H1 (cell line): ENCODE results near the gene ATXN2. TPM values are rescaled to one million over a fixed set of nuclear protein-coding genes. Genes with fewer than 3 reads are reported as not detected.

Source experiments
- CTCF ChIA-PET: fragments of 300-600 bp; sonication (Branson Sonifier 250); formaldehyde crosslinking; loops from one replicate; lab custom pipeline; 2021; ENCODE audit not compliant: partially characterized antibody; lab: Charles Lee
- POLR2A ChIA-PET: fragments of 300-600 bp; sonication (Branson Sonifier 250); formaldehyde crosslinking; loops from one replicate; lab custom pipeline; 2021; ENCODE audit warnings: inconsistent platforms; ENCODE audit not compliant: partially characterized antibody; lab: Charles Lee
- DNase-seq, 2 experiments: peaks; one replicate each; pipeline versions ENCODE4 v3.0.0 to v3.0.0-alpha.2; 2010 to 2022; ENCODE audit warnings: low spot score in 2 of 2, low read depth in 1 of 2, mixed read lengths in 1 of 2
- FAIRE-seq: peaks from 2 replicates; lab custom pipeline; 2011; peaks lifted over from hg19 to GRCh38; lab: Jason Lieb, UNC
- H2AFZ ChIP-seq: 2 replicates; pipeline ENCODE4 v1.8.1; 2012; ENCODE audit warnings: low read length, inconsistent platforms
- H2AK5ac ChIP-seq: 2 replicates; pipeline ENCODE4 v1.6.1; 2013; ENCODE audit warnings: low read depth, low read length
- H2BK120ac ChIP-seq: replicated peaks from 2 replicates; pipeline ENCODE3; 2013; ENCODE audit warnings: low read depth, low read length, inconsistent platforms
- H2BK12ac ChIP-seq: 2 replicates; pipeline ENCODE4 v1.6.1; 2013; ENCODE audit warnings: low read depth, low read length
- H2BK15ac ChIP-seq: 2 replicates; pipeline ENCODE4 v1.6.1; 2013; ENCODE audit warnings: low read length
- H2BK20ac ChIP-seq: 2 replicates; pipeline ENCODE4 v1.6.1; 2013; ENCODE audit warnings: low read length
- H2BK5ac ChIP-seq: 2 replicates; pipeline ENCODE4 v1.6.1; 2013; ENCODE audit warnings: low read depth, low read length
- H3K14ac ChIP-seq: 2 replicates; pipeline ENCODE4 v1.6.1; 2013; ENCODE audit warnings: inconsistent platforms; ENCODE audit not compliant: insufficient read length
- H3K18ac ChIP-seq: 2 replicates; pipeline ENCODE4 v1.6.1; 2013; ENCODE audit warnings: low read length; ENCODE audit errors: extremely low read depth
- H3K23ac ChIP-seq: 2 replicates; pipeline ENCODE4 v1.6.1; 2013; ENCODE audit warnings: inconsistent platforms; ENCODE audit not compliant: insufficient read length
- H3K23me2 ChIP-seq: 2 replicates; pipeline ENCODE4 v1.6.1; 2013; ENCODE audit warnings: low read depth, low read length
- H3K27ac ChIP-seq: 2 replicates; pipeline ENCODE4 v1.6.1; 2011; ENCODE audit warnings: low read depth, low read length, inconsistent platforms
- H3K27me3 ChIP-seq, 4 experiments: replicated peaks in 1 of 4; 1 replicate in 1 of 4; 2 replicates in 3 of 4; pipeline versions ENCODE4 v1.6.1 to v1.8.1; 2011 to 2013; ENCODE audit warnings: low read length in 3 of 4, mild to moderate bottlenecking in 3 of 4, inconsistent platforms in 2 of 4, mixed read lengths in 2 of 4, moderate library complexity in 1 of 4; ENCODE audit not compliant: control insufficient read depth in 3 of 4, insufficient read depth in 3 of 4; ENCODE audit errors: extremely low read depth in 1 of 4
- H3K36me3 ChIP-seq, 4 experiments: 2 replicates each; pipeline versions ENCODE4 v1.6.1 to v1.8.1; 2011 to 2013; ENCODE audit warnings: mild to moderate bottlenecking in 4 of 4, low read length in 3 of 4, moderate library complexity in 2 of 4, control low read depth in 1 of 4, inconsistent platforms in 1 of 4; ENCODE audit not compliant: insufficient read depth in 4 of 4, control insufficient read depth in 2 of 4
- H3K4ac ChIP-seq: replicated peaks from 2 replicates; pipeline ENCODE3; 2013; ENCODE audit warnings: low read length, low read depth, mixed read lengths, inconsistent platforms; ENCODE audit not compliant: insufficient read length
- H3K4me1 ChIP-seq, 4 experiments: replicated peaks in 1 of 4; 1 replicate in 1 of 4; 2 replicates in 3 of 4; pipeline versions ENCODE4 v1.6.1 to v1.8.1; 2011 to 2013; ENCODE audit warnings: low read length in 3 of 4, inconsistent platforms in 2 of 4, mixed read lengths in 1 of 4; ENCODE audit not compliant: insufficient read depth in 4 of 4, control insufficient read depth in 3 of 4
- H3K4me2 ChIP-seq, 2 experiments: 2 replicates each; pipeline versions ENCODE4 v1.6.1 to v1.8.1; 2011 to 2013; ENCODE audit warnings: low read depth in 2 of 2, low read length in 2 of 2, control low read depth in 1 of 2, inconsistent platforms in 1 of 2, mild to moderate bottlenecking in 1 of 2; ENCODE audit not compliant: insufficient read depth in 1 of 2
- H3K4me3 ChIP-seq, 4 experiments: fragments of 200-600, 300-600 bp in 1 of 4; sonication (generic), shearing (Covaris generic), sonication (Bioruptor Twin) in 1 of 4; 2 replicates each; pipeline versions ENCODE4 v1.5.1 to v1.8.1; 2011 to 2016; ENCODE audit warnings: low read length in 4 of 4, low read depth in 3 of 4, control low read depth in 2 of 4, inconsistent platforms in 2 of 4, mild to moderate bottlenecking in 2 of 4, mixed read lengths in 1 of 4, moderate library complexity in 1 of 4; ENCODE audit not compliant: insufficient read depth in 2 of 4; ENCODE audit errors: extremely low read depth in 1 of 4
- H3K56ac ChIP-seq: replicated peaks from 2 replicates; pipeline ENCODE3; 2013; ENCODE audit warnings: low read depth, mild to moderate bottlenecking, mixed read lengths, low read length, inconsistent platforms; ENCODE audit not compliant: insufficient read length
- H3K79me1 ChIP-seq: 2 replicates; pipeline ENCODE4 v1.6.1; 2013; ENCODE audit warnings: low read depth, low read length, control low read depth
- H3K79me2 ChIP-seq, 2 experiments: 2 replicates each; pipeline versions ENCODE4 v1.6.1 to v1.8.1; 2012 to 2013; ENCODE audit warnings: low read length in 2 of 2, mild to moderate bottlenecking in 2 of 2, inconsistent platforms in 1 of 2; ENCODE audit not compliant: insufficient read depth in 2 of 2, control insufficient read depth in 1 of 2
- H3K9ac ChIP-seq, 4 experiments: replicated peaks in 1 of 4; 1 replicate in 1 of 4; 2 replicates in 3 of 4; pipeline versions ENCODE4 v1.6.1 to v1.8.1; 2011 to 2013; ENCODE audit warnings: low read depth in 3 of 4, low read length in 3 of 4, control low read depth in 2 of 4, mild to moderate bottlenecking in 2 of 4, moderate library complexity in 2 of 4, inconsistent platforms in 1 of 4; ENCODE audit errors: extremely low read depth in 1 of 4
- H3K9me3 ChIP-seq, 2 experiments: 2 replicates each; pipeline versions ENCODE4 v1.6.1 to v1.8.1; 2012 to 2013; ENCODE audit warnings: mild to moderate bottlenecking in 2 of 2, moderate library complexity in 2 of 2, control low read depth in 1 of 2, inconsistent platforms in 1 of 2, low read depth in 1 of 2, low read length in 1 of 2, mixed read lengths in 1 of 2; ENCODE audit not compliant: insufficient read depth in 2 of 2
- H4K20me1 ChIP-seq, 2 experiments: replicated peaks in 1 of 2; 2 replicates each; pipeline versions ENCODE3 to v1.8.1; 2011 to 2013; ENCODE audit warnings: inconsistent platforms in 2 of 2, low read length in 2 of 2, mild to moderate bottlenecking in 1 of 2; ENCODE audit not compliant: insufficient read depth in 2 of 2, control insufficient read depth in 1 of 2
- H4K5ac ChIP-seq: 2 replicates; pipeline ENCODE4 v1.6.1; 2013; ENCODE audit warnings: low read length, low read depth, mixed read lengths, inconsistent platforms; ENCODE audit not compliant: insufficient read length
- H4K8ac ChIP-seq: 2 replicates; pipeline ENCODE4 v1.8.0; 2013; ENCODE audit warnings: mild to moderate bottlenecking, moderate library complexity, low read length, inconsistent platforms; ENCODE audit not compliant: insufficient read depth; ENCODE audit errors: extremely low read depth
- H4K91ac ChIP-seq: replicated peaks from 2 replicates; pipeline ENCODE3; 2013; ENCODE audit warnings: low read length, mixed read lengths, inconsistent platforms; ENCODE audit not compliant: insufficient read length
- BRCA1 ChIP-seq: IDR thresholded peaks from 2 replicates; pipeline ENCODE4 v1.6.1; 2012; ENCODE audit warnings: low read depth, low read length, improper control_type of control experiment
- CBX5 ChIP-seq: fragments of 300-800, 300-1000 bp; sonication (generic); IDR thresholded peaks from 2 replicates; pipeline ENCODE4 v1.7.1; 2016; ENCODE audit warnings: antibody characterized with exemption, low read length, low read depth
- CEBPB ChIP-seq: IDR thresholded peaks from 2 replicates; pipeline ENCODE4 v1.6.1; 2012; ENCODE audit warnings: low read depth, low read length
- CHD2 ChIP-seq: IDR thresholded peaks from 2 replicates; pipeline ENCODE4 v1.6.1; 2012; ENCODE audit warnings: low read length, improper control_type of control experiment
- KDM4A ChIP-seq: IDR thresholded peaks from one replicate; pipeline ENCODE4 v1.7.1; 2012; ENCODE audit warnings: low read depth, mild to moderate bottlenecking, moderate library complexity, low read length, inconsistent platforms; ENCODE audit not compliant: severe bottlenecking
- SUZ12 ChIP-seq: fragments of 200-600 bp; sonication (generic); IDR thresholded peaks from 2 replicates; pipeline ENCODE4 v1.6.1; 2012; ENCODE audit warnings: mild to moderate bottlenecking, inconsistent platforms, low read length, moderate library complexity, mixed read lengths
- YY1 ChIP-seq: IDR thresholded peaks from 2 replicates; pipeline ENCODE4 v1.6.1; 2011; ENCODE audit warnings: low read depth, mild to moderate bottlenecking, low read length
- ZNF274 ChIP-seq: IDR thresholded peaks from 2 replicates; pipeline ENCODE4 v1.7.0; 2012; ENCODE audit warnings: low read length, borderline replicate concordance; ENCODE audit errors: extremely low read depth
- WGBS, 2 experiments: shearing (Covaris generic) in 1 of 2; methylation state at CpG; one replicate each; pipeline versions ENCODE4 v1.1.6 to v1.1.7; 2013 to 2015; ENCODE audit warnings: low lambda C conversion rate in 2 of 2, mixed read lengths in 2 of 2, inconsistent platforms in 1 of 2, low coverage in 1 of 2, missing lambda C conversion rate in 1 of 2; ENCODE audit not compliant: insufficient replicate concordance in 2 of 2, insufficient coverage in 1 of 2, insufficient read length in 1 of 2; ENCODE audit errors: extremely low coverage in 1 of 2, missing lambda C conversion rate in 1 of 2; 5-methylcytosine and 5-hydroxymethylcytosine counted together
- polyA plus RNA-seq, 7 experiments: library from polyadenylated mRNA; depleted of rRNA in 3 of 7; stranded (reverse) in 5 of 7; unstranded in 2 of 7; fragments of >200 nt in 5 of 7; fragments of 200-250 nt in 2 of 7; gene quantifications; 1 replicate in 5 of 7; 2 replicates in 1 of 7; 4 replicates in 1 of 7; pipeline versions ENCODE4 v1.2.1 to v1.2.3, GENCODE V29; 2011 to 2013; ENCODE audit warnings: missing spikeins in 2 of 7, mixed read lengths in 2 of 7
- total RNA-seq: library from RNA; stranded (reverse); fragmentation: NEBNext Ultra II Directional; extraction: Animal tissue kit (Norgen Biotek cat#: 25700); gene quantifications from 2 replicates; pipeline ENCODE4 v1.2.1, GENCODE V29; 2021

ATXN2 gene
- total and polyA plus RNA-seq, 2 of the 8 experiments (the other 6 are each of a cell fraction or from before 2014, with no cell fraction given): 46.6 to 80.7 TPM

- H2BK20ac ChIP-seq: peak overlapping the region; percentile 73; the same call in 1 of the 2 replicates
- no peak overlapping the region for H3K27ac ChIP-seq
- peak overlapping the region; percentile 4 to 29; a peak in 1 of 4 replicates for H3K4me2 ChIP-seq
- DNase-seq (no peak), FAIRE-seq (no peak)
- H4K8ac ChIP-seq: no peak overlapping the region
- peaks cover 20 to 29% of the 10 kb centered on the region in 2 experiments for H4K20me1 ChIP-seq
- no peaks in the 10 kb centered on the region for H3K9me3 ChIP-seq
- H3K18ac ChIP-seq: no peak overlapping the region; the same call in 1 of the 2 replicates
- no peak overlapping the region for H3K4me3 ChIP-seq
- peaks cover 23 to 85% of the 10 kb centered on the region in 2 experiments for H3K79me2 ChIP-seq
- no peak overlapping the region for H3K4ac ChIP-seq
- peaks cover 14% of the 10 kb centered on the region; the same call in 1 of the 2 replicates for H3K79me1 ChIP-seq
- peaks cover 0 to 8% (median 1%) of the 10 kb centered on the region in 4 experiments; a peak in 2 of 8 replicates for H3K36me3 ChIP-seq
- CTCF ChIA-PET: interaction anchor here (0.5 to 22.8 kb wide), 9 partner anchors 9 to 139 kb away, joined by 3 to 838 read pairs (median 9); no protein-coding TSS in a partner anchor
- no peaks in the 10 kb centered on the region for H3K23me2 ChIP-seq
- H4K91ac ChIP-seq: peak overlapping the region; percentile 36
- no peak overlapping the region for H3K23ac ChIP-seq
- POLR2A ChIA-PET: interaction anchor here (1.6 to 4.3 kb wide), 6 partner anchors 10 to 183 kb away, joined by 3 to 29 read pairs (median 16); no protein-coding TSS in a partner anchor
- no peak for TF ChIP-seq CEBPB
- TF ChIP-seq SUZ12: no peak
- no peak for TF ChIP-seq ZNF274
- TF ChIP-seq YY1: no peak
- no peak for TF ChIP-seq CHD2
- TF ChIP-seq CBX5: no peak
- TF ChIP-seq KDM4A: no peak
- TF ChIP-seq BRCA1: no peak
- H2BK15ac ChIP-seq: 0 out of 2 replicates have a peak overlapping the region, but pooled peaks have one; percentile 53
- peak overlapping the region; percentile 7; the same call in 1 of the 2 replicates for H2AK5ac ChIP-seq
- peak overlapping the region; percentile 82; the same call in 1 of the 2 replicates for H2BK12ac ChIP-seq
- H3K27me3 ChIP-seq: no peaks in the 10 kb centered on the region
- no peak overlapping the region for H3K56ac ChIP-seq
- no peak overlapping the region for H3K14ac ChIP-seq
- H2BK5ac ChIP-seq: peak overlapping the region; percentile 66; the same call in 1 of the 2 replicates
- H4K5ac ChIP-seq: no peak overlapping the region
- no peak overlapping the region; a peak in 1 of 7 replicates for H3K9ac ChIP-seq
- H2AFZ ChIP-seq: no peak overlapping the region
- WGBS, 2 experiments: 75% methylated on average over 12 of the region's 12 CpGs; no CpG with 5 or more reads in 1 of the 2 experiments
- no peak overlapping the region for H2BK120ac ChIP-seq
- H3K4me1 ChIP-seq: peaks cover 27 to 54% (median 38%) of the 10 kb centered on the region in 4 experiments
These were observed 185.6 kb downstream of the ATXN2 start for GRCh38 chr12:111413442-111414086.
